GM23338 (cell line): ENCODE measurements around the gene NDUFS6. TPM values are rescaled to one million over a fixed set of nuclear protein-coding genes. Genes with fewer than 3 reads are reported as not detected.

Experiments used
- ATAC-seq: fragments of 200-7000 bp; cut with Tn5 transposase; 3 replicates; pipeline ENCODE4 v1.9.1; 2020
- DNase-seq: peaks from one replicate; pipeline ENCODE4 v3.0.0-alpha.2; 2015; ENCODE audit warnings: low spot score
- H2AFZ ChIP-seq: fragments of 200-600 bp; sonication (generic); 2 replicates; pipeline ENCODE4 v1.8.0; 2016; ENCODE audit warnings: antibody characterized with exemption, mild to moderate bottlenecking, moderate library complexity
- H3F3A ChIP-seq: fragments of 200-600 bp; sonication (generic); replicated peaks from 2 replicates; pipeline ENCODE4 v1.8.0; 2017; ENCODE audit warnings: antibody characterized with exemption, mixed run types, low read depth
- H3K27ac ChIP-seq: fragments of 200-600 bp; sonication (generic); 2 replicates; pipeline ENCODE4 v1.6.1; 2016; ENCODE audit warnings: low read depth
- H3K27me3 ChIP-seq: fragments of 200-600 bp; sonication (generic); 2 replicates; pipeline ENCODE4 v1.8.0; 2016; ENCODE audit warnings: mild to moderate bottlenecking, mixed run types, moderate library complexity; ENCODE audit not compliant: insufficient read depth
- H3K36me3 ChIP-seq: fragments of 200-600 bp; sonication (generic); 2 replicates; pipeline ENCODE4 v1.8.0; 2016; ENCODE audit warnings: mild to moderate bottlenecking; ENCODE audit not compliant: insufficient read depth
- H3K4me1 ChIP-seq: fragments of 200-600 bp; sonication (generic); 2 replicates; pipeline ENCODE4 v1.8.0; 2016; ENCODE audit warnings: mild to moderate bottlenecking, moderate library complexity; ENCODE audit not compliant: insufficient read depth
- H3K4me2 ChIP-seq: fragments of 200-600 bp; sonication (generic); 2 replicates; pipeline ENCODE4 v1.7.1; 2017; ENCODE audit warnings: mixed run types
- H3K4me3 ChIP-seq: fragments of 200-600 bp; sonication (generic); 2 replicates; pipeline ENCODE4 v1.6.1; 2016; ENCODE audit warnings: mixed run types
- H3K79me2 ChIP-seq: fragments of 200-600 bp; sonication (generic); replicated peaks from 2 replicates; pipeline ENCODE4 v1.8.0; 2017; ENCODE audit warnings: mild to moderate bottlenecking; ENCODE audit not compliant: insufficient read depth
- H3K9me2 ChIP-seq: fragments of 200-600 bp; sonication (generic); 2 replicates; pipeline ENCODE4 v1.8.0; 2017; ENCODE audit not compliant: insufficient read depth
- H4K20me1 ChIP-seq: fragments of 200-600 bp; sonication (generic); replicated peaks from 2 replicates; pipeline ENCODE4 v1.8.0; 2017; ENCODE audit warnings: mild to moderate bottlenecking; ENCODE audit not compliant: insufficient read depth
- H3K27ac Mint-ChIP-seq: 2 replicates; pipeline ENCODE4 v1.8.0; 2020; ENCODE audit warnings: inconsistent platforms, mild to moderate bottlenecking, moderate library complexity, mixed read lengths
- H3K27me3 Mint-ChIP-seq: 3 replicates; pipeline ENCODE4 v1.8.0; 2022; ENCODE audit warnings: low read depth, mild to moderate bottlenecking, moderate library complexity, mixed read lengths, inconsistent platforms; ENCODE audit not compliant: insufficient read depth, poor library complexity
- H3K36me3 Mint-ChIP-seq: 3 replicates; pipeline ENCODE4 v1.8.0; 2021; ENCODE audit warnings: low read depth, mild to moderate bottlenecking, inconsistent platforms, moderate library complexity, mixed read lengths
- H3K4me1 Mint-ChIP-seq: 3 replicates; pipeline ENCODE4 v1.8.0; 2020; ENCODE audit warnings: mild to moderate bottlenecking, inconsistent platforms, mixed read lengths
- H3K4me3 Mint-ChIP-seq: 3 replicates; pipeline ENCODE4 v1.8.0; 2021; ENCODE audit warnings: moderate library complexity, mild to moderate bottlenecking, inconsistent platforms, mixed read lengths
- H3K9me3 Mint-ChIP-seq: 3 replicates; pipeline ENCODE4 v1.8.0; 2020; ENCODE audit warnings: moderate library complexity, mild to moderate bottlenecking, inconsistent platforms, mixed read lengths
- CREB1 ChIP-seq: fragments of 250-450 bp; sonication (Bioruptor Pico); IDR thresholded peaks from 2 replicates; pipeline ENCODE4 v1.5.0; 2020; ENCODE audit warnings: low read depth, mild to moderate bottlenecking, moderate library complexity
- EZH2phosphoT487 ChIP-seq: fragments of 200-600 bp; sonication (generic); IDR thresholded peaks from one replicate; pipeline ENCODE4 v1.8.1; 2018; ENCODE audit warnings: antibody characterized with exemption; ENCODE audit not compliant: unreplicated experiment
- POLR2AphosphoS5 ChIP-seq: IDR thresholded peaks from 2 replicates; pipeline ENCODE4 v1.6.1; 2016; ENCODE audit warnings: antibody characterized with exemption, low read depth
- REST ChIP-seq: IDR thresholded peaks from one replicate; pipeline ENCODE4 v1.6.1; 2018; ENCODE audit warnings: antibody characterized with exemption; ENCODE audit not compliant: unreplicated experiment
- STAT1 ChIP-seq: IDR thresholded peaks from one replicate; pipeline ENCODE4 v1.6.1; 2016; ENCODE audit warnings: antibody characterized with exemption; ENCODE audit not compliant: unreplicated experiment
- polyA plus RNA-seq: library from polyadenylated mRNA; unstranded; fragments of >200 nt; fragmentation: Nextera tagmentation; extraction: Ambion mirVana; gene quantifications from 2 replicates; pipeline ENCODE4 v1.2.1, GENCODE V29; 2016
- total RNA-seq: library from RNA; depleted of rRNA; stranded (reverse); fragments of >200 nt; shearing (Covaris generic); gene quantifications from 2 replicates; pipeline ENCODE4 v1.2.3, GENCODE V29; 2014
- TF ChIP-seq, protein P1 (sequence below), 2 experiments: fragments of 200-600 bp in 1 of 2; sonication (generic) in 1 of 2; conservative IDR thresholded peaks; 2 replicates each; pipeline versions ENCODE4 v1.5.1 to v1.6.1; 2016 to 2017; ENCODE audit warnings: antibody characterized with exemption in 2 of 2, low read depth in 2 of 2, mild to moderate bottlenecking in 2 of 2, moderate library complexity in 1 of 2

NDUFS6 gene
- total and polyA plus RNA-seq, 2 experiments from 2014 or later, result 94.8 to 289 TPM

DNA sequence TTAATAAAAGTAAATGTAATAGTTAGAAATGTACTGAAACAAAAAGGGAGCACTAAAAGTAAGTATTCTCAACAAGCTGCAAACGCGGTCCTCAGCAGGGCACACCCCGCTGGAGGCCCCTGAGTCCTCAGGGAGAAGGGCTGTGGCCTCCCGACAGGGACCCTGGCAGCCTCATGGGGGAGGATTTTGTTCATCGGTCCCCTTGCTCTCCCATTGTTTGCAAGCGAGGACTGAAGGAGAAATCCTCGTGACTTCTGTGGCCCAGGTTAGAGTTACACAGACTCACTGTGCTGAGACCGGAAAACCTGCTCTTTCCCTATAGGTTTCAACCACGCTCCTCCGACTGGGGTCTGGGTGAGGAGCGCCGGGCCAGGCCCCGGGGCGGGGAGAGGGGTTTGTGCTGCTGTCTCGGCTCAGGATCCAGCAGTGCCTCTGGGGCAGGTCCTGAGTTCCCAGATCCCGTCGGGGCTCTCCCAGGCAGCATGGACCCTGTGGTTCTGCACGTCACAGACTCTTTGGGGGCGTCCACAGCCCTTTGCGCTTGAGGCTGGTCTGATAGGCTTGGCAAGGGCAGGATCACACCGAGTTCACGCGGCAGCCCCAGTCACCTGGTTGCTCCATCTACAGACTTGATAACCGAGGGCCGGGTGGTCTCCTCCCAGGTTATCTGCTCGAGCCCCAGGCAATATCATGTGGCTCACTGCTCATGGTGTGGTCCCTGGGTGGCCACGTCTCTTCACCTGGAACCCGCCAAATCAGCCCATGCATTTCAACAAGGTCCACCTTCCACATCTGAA lies 40.4 kb upstream of the NDUFS6 start:
- no peaks in the 10 kb centered on the region for H3K27me3 ChIP-seq
- no peak overlapping the region for H3K4me3 Mint-ChIP-seq
- no peak for TF ChIP-seq REST
- TF ChIP-seq, protein P1, sequence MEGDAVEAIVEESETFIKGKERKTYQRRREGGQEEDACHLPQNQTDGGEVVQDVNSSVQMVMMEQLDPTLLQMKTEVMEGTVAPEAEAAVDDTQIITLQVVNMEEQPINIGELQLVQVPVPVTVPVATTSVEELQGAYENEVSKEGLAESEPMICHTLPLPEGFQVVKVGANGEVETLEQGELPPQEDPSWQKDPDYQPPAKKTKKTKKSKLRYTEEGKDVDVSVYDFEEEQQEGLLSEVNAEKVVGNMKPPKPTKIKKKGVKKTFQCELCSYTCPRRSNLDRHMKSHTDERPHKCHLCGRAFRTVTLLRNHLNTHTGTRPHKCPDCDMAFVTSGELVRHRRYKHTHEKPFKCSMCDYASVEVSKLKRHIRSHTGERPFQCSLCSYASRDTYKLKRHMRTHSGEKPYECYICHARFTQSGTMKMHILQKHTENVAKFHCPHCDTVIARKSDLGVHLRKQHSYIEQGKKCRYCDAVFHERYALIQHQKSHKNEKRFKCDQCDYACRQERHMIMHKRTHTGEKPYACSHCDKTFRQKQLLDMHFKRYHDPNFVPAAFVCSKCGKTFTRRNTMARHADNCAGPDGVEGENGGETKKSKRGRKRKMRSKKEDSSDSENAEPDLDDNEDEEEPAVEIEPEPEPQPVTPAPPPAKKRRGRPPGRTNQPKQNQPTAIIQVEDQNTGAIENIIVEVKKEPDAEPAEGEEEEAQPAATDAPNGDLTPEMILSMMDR (conservative IDR thresholded peaks at IDR 0.05; ENCODE audit: low read depth in 2 of 2), result 0 out of 4 replicates have a peak, but pooled peaks of 1 of the 2 experiments have one; percentile 2

DNA sequence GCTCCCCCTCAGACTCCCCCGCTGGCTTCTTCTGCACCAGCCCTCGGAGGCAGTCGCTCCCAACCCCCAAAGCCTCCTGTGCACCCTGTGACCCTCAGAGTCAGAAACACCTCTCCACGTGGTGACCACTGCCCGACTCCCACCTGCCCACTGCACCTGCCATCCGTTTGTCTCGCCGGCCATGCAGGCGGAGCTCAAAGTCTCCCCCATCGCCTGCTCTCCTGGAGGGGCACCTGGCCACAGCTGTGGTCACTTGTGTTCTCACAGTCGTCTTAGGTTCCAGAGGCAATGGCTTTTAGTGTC lies 39.8 kb upstream of the NDUFS6 start:
- no peaks in the 10 kb centered on the region for H3K27me3 ChIP-seq
- no peak overlapping the region for H3K4me3 ChIP-seq
- DNase-seq (no peak), ATAC-seq (no peak)
- no peak overlapping the region for H3K4me2 ChIP-seq
- peaks cover 4% of the 10 kb centered on the region for H3K4me1 ChIP-seq
- peaks cover 26% of the 10 kb centered on the region for H3K4me1 Mint-ChIP-seq
- H3K36me3 ChIP-seq, result no peaks in the 10 kb centered on the region
- H4K20me1 ChIP-seq, result no peaks in the 10 kb centered on the region
- H3F3A ChIP-seq, result no peaks in the 10 kb centered on the region
- H3K27ac Mint-ChIP-seq, result no peak overlapping the region
- H3K9me3 Mint-ChIP-seq, result peaks cover 17% of the 10 kb centered on the region
- peaks cover 9% of the 10 kb centered on the region for H3K27me3 Mint-ChIP-seq
- no peaks in the 10 kb centered on the region for H3K79me2 ChIP-seq
- H2AFZ ChIP-seq, result no peak overlapping the region
- no peaks in the 10 kb centered on the region for H3K9me2 ChIP-seq
- H3K36me3 Mint-ChIP-seq, result peaks cover 10% of the 10 kb centered on the region; the same call in 2 of the 3 replicates
- H3K4me3 Mint-ChIP-seq, result no peak overlapping the region
- no peak overlapping the region for H3K27ac ChIP-seq
- TF ChIP-seq EZH2phosphoT487, result no peak
- TF ChIP-seq REST, result no peak
- TF ChIP-seq POLR2AphosphoS5, result no peak
- no peak for TF ChIP-seq STAT1
- no peak for TF ChIP-seq CREB1 (CRISPR knock-in tag)

More for the DNA sequence above, 40.4 kb upstream of the NDUFS6 start:
- Histone ChIP-seq H3F3A (no peaks in the 10 kb centered on the region), H3K79me2 (no peaks in the 10 kb centered on the region), H3K9me2 (no peaks in the 10 kb centered on the region), H3K4me2 (no peak overlapping the region), H3K36me3 (no peaks in the 10 kb centered on the region), H4K20me1 (no peaks in the 10 kb centered on the region), H3K4me1 (peaks cover 10% of the 10 kb centered on the region), H3K27ac (no peak overlapping the region), H3K4me3 (no peak overlapping the region), H2AFZ (no peak overlapping the region)
- DNase-seq (no peak), ATAC-seq (peak; percentile 44)
- Mint-ChIP-seq H3K36me3 (peaks cover 10% of the 10 kb centered on the region; the same call in 2 of the 3 replicates), H3K27ac (no peak overlapping the region), H3K27me3 (peaks cover 10% of the 10 kb centered on the region), H3K4me1 (peaks cover 31% of the 10 kb centered on the region), H3K9me3 (peaks cover 17% of the 10 kb centered on the region)
